Liver (tissue), 3 donors: ENCODE data around the gene SLCO4A1.

Experiments used
- TAF1 ChIP-seq: conservative IDR thresholded peaks from 2 replicates; pipeline ENCODE4 v1.6.1; 2016; ENCODE audit warnings: antibody characterized with exemption, mild to moderate bottlenecking
- TF ChIP-seq, protein P1 (sequence below): fragments of 150-350 bp; IDR thresholded peaks from 2 replicates; pipeline ENCODE4 v1.5.1; 2017; ENCODE audit warnings: improper control_type of control experiment, low read depth, low read length; ENCODE audit not compliant: missing input control
- TF ChIP-seq, protein P2 (sequence below): IDR thresholded peaks from 2 replicates; pipeline ENCODE4 v1.6.1; 2016; ENCODE audit warnings: antibody characterized with exemption
- donor health status: healthy.
- donor health status: healthy.

DNA sequence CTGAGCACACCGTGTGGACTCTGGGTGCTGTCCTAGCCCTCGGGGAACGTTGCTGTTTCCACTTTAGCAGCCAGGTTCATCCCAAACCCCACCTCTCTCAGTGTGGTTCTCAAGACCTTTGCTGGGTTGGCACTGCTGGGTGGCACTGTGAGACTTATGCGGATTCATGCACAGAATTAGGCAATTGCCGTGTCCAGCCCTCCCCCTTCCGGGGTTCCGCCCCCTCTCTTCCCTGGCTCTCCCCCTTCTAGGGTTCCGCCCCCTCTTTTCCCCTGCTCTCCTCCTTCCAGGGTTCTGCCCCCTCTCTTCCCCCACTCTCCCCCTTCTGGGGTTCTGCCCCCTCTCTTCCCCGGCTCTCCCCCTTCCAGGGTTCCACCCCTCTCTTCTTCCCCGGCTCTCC, 39.8 kb upstream of the SLCO4A1 start:
- TF ChIP-seq, protein P1, sequence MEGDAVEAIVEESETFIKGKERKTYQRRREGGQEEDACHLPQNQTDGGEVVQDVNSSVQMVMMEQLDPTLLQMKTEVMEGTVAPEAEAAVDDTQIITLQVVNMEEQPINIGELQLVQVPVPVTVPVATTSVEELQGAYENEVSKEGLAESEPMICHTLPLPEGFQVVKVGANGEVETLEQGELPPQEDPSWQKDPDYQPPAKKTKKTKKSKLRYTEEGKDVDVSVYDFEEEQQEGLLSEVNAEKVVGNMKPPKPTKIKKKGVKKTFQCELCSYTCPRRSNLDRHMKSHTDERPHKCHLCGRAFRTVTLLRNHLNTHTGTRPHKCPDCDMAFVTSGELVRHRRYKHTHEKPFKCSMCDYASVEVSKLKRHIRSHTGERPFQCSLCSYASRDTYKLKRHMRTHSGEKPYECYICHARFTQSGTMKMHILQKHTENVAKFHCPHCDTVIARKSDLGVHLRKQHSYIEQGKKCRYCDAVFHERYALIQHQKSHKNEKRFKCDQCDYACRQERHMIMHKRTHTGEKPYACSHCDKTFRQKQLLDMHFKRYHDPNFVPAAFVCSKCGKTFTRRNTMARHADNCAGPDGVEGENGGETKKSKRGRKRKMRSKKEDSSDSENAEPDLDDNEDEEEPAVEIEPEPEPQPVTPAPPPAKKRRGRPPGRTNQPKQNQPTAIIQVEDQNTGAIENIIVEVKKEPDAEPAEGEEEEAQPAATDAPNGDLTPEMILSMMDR = no peak
- TF ChIP-seq TAF1 = no peak
- TF ChIP-seq, protein P2, sequence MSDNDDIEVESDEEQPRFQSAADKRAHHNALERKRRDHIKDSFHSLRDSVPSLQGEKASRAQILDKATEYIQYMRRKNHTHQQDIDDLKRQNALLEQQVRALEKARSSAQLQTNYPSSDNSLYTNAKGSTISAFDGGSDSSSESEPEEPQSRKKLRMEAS = no peak
